Epithelial cell of proximal tubule (primary cell): ENCODE measurements around the gene CIITA. TPM values are rescaled to one million over a fixed set of nuclear protein-coding genes. Genes with fewer than 3 reads are reported as not detected.

ENCODE experiments used
- DNase-seq: peaks from one replicate; pipeline ENCODE4 v3.0.0-alpha.2; 2011; ENCODE audit warnings: low read depth
- H3K4me3 ChIP-seq: 2 replicates; pipeline ENCODE4 v1.5.1; 2011; ENCODE audit warnings: low read depth, mild to moderate bottlenecking, low read length
- total RNA-seq: library from RNA; depleted of rRNA; stranded (reverse); fragments of >200 nt; gene quantifications from 2 replicates; pipeline ENCODE4 v1.2.3, GENCODE V29; 2015
- TF ChIP-seq, protein P1 (sequence below): conservative IDR thresholded peaks from 2 replicates; pipeline ENCODE4 v1.5.1; 2012; ENCODE audit warnings: low read depth, mild to moderate bottlenecking, low read length

The CIITA gene
- total RNA-seq, 1 donor from 2014 or later = not detected

DNA sequence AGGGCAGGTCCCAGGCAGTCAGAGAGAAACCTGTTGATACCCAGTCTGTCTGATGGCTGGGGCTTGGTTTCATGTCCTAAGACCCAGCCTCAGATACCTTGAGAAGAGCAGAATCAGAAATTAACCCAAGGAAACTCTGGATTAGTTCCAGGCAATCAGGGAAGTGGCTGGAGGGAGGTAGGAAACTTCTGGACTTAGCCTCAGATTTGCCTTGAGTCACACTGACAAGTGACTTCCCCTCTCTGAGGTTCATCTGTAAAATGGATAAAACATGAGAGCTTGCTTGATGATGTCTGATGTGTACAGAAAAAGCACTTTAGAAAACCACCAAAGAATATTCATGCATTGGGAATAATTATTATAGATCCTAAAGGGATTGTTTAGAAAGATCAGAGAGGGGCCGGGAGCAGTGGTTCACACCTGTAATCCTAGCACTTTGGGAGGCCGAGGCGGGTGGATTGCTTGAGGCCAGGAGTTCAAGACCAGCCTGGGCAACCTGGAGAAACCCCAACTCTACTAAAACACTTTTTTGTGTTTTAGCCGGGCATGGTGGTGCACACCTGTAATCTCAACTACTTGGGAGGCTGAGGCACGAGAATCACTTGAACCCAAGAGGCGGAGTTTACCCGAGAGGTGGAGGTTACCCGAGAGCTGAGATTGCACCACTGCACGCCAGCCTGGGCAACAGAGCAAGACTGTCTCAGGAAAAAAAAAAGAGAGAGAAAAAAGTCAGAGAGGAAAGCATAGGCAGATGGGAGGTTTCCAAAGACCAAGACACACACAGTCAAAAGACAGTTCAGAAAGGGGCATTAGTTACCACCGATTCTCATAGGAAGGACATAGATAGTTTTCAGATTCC is 3.8 kb downstream of the CIITA start:
- DNase-seq = no peak
- no peak overlapping the region for H3K4me3 ChIP-seq
- TF ChIP-seq, protein P1, sequence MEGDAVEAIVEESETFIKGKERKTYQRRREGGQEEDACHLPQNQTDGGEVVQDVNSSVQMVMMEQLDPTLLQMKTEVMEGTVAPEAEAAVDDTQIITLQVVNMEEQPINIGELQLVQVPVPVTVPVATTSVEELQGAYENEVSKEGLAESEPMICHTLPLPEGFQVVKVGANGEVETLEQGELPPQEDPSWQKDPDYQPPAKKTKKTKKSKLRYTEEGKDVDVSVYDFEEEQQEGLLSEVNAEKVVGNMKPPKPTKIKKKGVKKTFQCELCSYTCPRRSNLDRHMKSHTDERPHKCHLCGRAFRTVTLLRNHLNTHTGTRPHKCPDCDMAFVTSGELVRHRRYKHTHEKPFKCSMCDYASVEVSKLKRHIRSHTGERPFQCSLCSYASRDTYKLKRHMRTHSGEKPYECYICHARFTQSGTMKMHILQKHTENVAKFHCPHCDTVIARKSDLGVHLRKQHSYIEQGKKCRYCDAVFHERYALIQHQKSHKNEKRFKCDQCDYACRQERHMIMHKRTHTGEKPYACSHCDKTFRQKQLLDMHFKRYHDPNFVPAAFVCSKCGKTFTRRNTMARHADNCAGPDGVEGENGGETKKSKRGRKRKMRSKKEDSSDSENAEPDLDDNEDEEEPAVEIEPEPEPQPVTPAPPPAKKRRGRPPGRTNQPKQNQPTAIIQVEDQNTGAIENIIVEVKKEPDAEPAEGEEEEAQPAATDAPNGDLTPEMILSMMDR = no peak

DNA sequence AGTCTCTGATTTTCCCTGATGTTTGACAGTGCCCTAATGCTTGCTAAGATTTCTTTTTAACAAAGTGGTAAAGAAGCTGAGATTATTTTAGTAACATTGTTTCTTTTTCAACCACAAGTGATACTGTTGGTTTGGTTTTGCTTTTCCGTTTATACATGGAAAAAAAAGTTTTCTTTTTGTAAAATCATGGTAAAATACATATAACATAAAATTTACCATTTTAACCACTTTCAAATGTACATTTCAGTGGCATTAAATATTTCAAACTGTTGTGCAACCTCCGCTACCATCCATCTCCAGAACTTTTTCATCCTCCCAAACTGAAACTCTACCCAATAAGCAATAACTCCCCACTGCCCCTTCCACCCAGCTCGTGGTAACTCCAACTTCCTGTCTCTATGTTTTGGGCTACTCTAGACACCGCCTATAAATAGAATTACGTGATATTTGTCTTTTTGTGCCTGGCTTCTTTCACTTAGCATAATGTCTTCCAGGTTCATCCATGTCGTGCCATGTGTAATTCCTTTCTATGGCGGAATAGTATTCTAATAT is 4.6 kb downstream of the CIITA start:
- DNase-seq = no peak
- H3K4me3 ChIP-seq = no peak overlapping the region
- TF ChIP-seq, protein P1 = no peak

DNA sequence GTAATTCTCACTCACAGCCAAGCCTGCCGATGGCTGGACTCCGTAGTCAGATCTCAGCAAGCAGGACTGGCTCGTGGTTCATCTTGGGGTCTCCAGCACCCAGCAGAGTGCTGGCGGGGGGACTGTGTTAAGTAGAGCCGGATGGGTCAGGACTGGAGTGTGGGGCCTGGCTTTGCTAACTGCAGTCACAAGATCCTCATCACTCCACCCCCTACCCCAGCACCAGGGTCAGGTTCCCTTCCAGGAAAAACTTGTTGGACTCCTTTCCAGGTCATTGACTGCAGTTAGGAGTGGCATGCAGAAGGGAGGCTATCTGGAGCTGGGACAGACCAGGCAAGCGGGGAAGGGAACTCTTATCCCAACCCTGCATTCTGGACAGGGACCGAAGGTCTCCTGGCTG is 6.0 kb downstream of the CIITA start:
- TF ChIP-seq, protein P1 = no peak
- no peak for DNase-seq
- H3K4me3 ChIP-seq = peak overlapping the region; percentile 20

DNA sequence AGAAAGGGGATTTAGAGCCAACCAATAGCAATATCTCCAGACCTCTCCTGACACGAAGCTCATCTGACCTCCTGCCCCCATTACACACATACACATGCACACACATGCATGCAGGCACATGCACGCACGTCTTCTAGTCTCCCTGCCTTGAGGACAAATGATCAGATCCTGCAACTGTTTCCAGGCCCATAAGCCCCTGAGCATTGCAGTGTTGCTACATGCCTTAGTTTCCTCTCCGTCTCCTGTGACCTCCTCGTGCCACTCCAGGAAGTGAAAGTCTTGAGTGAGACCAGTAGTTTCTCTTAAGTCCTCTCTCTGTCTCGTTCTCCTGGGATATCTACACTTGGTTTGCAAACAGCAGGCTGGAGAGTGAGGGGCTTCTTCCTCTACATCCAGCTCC is 8.2 kb downstream of the CIITA start:
- TF ChIP-seq, protein P1 = no peak
- DNase-seq = no peak
- H3K4me3 ChIP-seq = no peak overlapping the region

DNA sequence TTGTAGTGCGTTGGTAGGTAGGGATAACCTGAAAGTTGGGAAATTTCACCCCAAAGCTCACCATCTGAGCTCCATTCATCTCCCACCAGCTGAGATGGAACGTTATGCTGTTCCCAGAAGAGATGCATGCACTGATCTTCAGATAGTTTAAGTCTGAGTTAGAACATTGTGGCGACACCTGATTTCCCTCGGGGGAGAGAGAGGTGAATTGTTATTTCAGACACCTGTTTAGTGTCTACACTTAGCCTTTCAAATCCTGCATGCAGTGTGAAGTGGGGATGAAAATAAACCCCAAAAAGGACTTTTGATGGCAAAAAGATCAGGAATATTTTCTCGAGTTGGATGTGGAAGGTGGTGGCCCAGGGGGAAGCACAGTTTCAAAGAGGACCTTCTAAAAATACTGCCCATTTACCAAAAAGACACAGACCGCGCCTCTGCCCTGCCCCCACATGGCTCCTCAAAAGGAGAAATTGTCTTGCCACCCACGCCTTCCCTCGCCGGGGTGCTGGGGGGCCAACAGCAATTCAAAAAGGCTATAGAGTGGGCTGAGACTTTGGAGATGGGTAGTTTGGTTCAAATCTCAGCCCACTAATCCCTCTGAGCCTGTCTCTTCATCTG is 11.4 kb downstream of the CIITA start:
- TF ChIP-seq, protein P1 = no peak
- H3K4me3 ChIP-seq = no peak overlapping the region
- no peak for DNase-seq

DNA sequence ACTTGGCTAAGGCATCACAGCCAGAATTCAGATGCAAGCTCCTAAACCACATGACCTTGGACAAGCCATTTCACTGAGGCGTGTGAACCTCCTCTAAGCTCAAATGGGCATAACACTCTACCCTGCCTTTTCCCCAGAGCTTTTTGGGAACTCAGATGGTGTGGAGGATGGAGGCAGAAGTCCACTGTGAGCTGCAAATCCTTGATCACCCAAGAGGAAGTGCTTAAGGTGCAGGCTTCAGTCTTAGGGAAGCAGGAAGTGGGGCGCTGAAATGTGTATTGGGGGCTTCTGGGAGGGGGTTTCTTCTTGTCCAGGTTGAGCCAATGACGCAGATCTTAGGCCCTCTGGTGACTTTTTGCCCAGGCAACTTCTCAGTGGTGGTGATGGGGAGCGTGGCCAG is 12.9 kb downstream of the CIITA start:
- H3K4me3 ChIP-seq = no peak overlapping the region
- TF ChIP-seq, protein P1 = no peak
- no peak for DNase-seq
